OCI-LY3 (cell line): Measurements from ENCODE around the gene THY1.

Experiments used
- CTCF ChIP-seq: fragments of 200-600, 300-600 bp; sonication (generic); IDR thresholded peaks from 2 replicates; pipeline ENCODE4 v1.5.1; 2014; ENCODE audit warnings: antibody characterized with exemption, low read length, low read depth
- EZH2phosphoT487 ChIP-seq: fragments of 200-600 bp; shearing (Covaris generic); IDR thresholded peaks from 2 replicates; pipeline ENCODE4 v1.6.1; 2018; ENCODE audit warnings: antibody characterized with exemption, mixed run types, low read depth

GRCh38 chr11:119469506-119469905, 46.5 kb upstream of the THY1 start:
- TF ChIP-seq CTCF: no peak
- TF ChIP-seq EZH2phosphoT487: no peak
